Measurements from ENCODE around the gene CARM1.
A peak's percentile ranks its signal among the peaks of the same experiment; 100 is the strongest.
"Not testable (repeated sequence)": the region's sequence is repeated elsewhere in the genome, so short reads cannot be mapped to it uniquely, and the experiment has no call there.

CARM1 gene

GRCh38 chr19:10935371-10936059, 64.2 kb downstream of the CARM1 start:
- no peak for DNase-seq

DNA sequence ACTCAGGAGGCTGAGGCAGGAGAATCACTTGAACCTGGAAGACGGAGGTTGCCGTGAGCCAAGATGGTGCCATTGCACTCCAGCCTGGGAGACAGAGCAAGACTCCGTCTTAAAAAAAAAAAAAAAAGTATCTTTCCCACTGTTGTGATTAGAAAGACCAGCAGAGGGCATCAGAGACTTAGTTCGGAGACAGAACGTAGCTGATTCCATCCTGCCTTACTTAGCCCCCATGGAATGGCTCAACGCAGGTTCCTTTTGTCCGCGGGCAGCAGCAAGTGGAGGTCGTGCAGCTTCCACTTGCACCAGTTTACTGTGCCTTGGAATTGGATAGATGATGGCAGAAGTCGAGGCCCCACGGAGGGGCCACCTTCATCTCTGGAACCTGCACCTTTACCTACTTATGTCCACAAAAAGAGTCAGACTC, 65.3 kb downstream of the CARM1 start:
- DNase-seq = peak; percentile 68 to 85 (median 76)

DNA sequence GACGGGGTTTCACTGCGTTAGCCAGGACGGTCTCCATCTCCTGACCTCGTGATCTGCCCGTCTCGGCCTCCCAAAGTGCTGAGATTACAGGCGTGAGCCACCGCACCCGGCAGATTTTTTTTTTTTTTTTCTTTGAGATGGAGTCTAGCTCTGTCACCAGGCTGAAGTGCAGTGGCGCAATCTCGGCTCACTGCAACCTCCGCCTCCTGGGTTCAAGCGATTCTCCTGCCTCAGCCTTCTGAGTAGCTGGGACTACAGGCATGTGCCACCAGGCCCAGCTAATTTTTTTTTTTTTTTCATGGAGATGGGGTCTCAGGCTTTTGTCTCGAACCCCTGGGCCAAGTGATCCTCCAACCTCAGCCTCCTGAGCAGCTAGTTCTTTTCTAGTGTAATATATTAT, 70.3 kb downstream of the CARM1 start:
- DNase-seq = not testable (repeated sequence)

GRCh38 chr19:10943412-10943811, 72.1 kb downstream of the CARM1 start:
- not testable (repeated sequence) for DNase-seq

- no peak for DNase-seq
Observed at GRCh38 chr19:10945264-10945663, 73.9 kb downstream of the CARM1 start.

GRCh38 chr19:10946958-10947657, 75.8 kb downstream of the CARM1 start:
- no peak for DNase-seq

DNA sequence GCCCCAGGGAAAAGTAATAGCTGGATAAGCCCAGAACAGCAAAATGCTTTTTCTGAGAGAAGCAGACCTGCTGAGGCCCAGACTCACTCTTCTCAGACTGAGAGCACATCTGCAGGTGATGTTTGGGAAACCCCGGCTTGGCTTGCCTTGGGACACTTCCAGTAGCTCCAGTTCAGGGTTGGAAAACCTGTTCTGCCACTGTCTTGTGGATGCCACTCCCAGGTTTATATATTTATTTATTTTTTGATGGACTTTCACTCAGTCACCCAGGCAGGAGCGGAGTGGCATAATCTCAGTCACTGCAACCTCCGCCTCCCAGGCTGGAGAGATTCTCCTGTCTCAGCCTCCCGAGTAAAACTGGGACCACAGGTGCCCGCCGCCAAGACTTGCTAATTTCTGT, 81.5 kb downstream of the CARM1 start:
- no peak for DNase-seq

DNA sequence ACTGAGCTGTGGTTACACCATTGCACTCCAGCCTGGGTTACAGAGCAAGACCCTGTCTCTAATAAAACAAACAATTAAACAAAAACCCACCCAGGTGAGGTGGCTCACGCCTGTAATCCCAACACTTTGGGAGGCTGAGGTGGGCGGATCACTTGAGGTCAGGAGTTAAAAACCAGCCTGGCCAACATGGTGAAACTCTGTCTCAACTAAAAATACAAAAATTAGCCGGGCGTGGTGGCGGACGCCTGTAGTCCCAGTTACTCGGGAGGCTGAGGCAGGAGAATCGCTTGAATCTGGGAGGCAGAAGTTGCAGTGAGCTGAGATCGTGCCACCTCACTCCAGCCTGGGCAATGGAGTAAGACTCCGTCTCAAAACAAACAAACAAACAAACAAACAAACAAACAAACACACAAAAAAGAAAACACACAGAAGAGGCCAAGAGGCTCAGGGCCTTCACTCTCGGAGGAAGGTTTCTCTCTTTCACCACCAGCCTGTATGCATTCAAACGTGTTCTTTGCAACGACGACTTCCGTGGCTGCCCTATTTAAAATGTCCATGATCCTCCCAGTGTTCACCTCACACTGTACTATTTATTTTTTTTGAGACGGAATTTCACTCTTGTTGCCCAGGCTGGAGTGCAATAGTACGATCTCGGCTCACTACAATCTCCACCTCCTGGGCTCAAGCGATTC, 88.1 kb downstream of the CARM1 start:
- not testable (repeated sequence) for DNase-seq

- DNase-seq = peak; percentile 99 to 100 (median 100)
Observed at GRCh38 chr19:10960314-10961072, 89.1 kb downstream of the CARM1 start, which contains the start of gene SMARCA4. SMARCA4 (plus strand) TSS chr19:10961030; CDS start chr19:10984152, 23,122 bp downstream.

DNA sequence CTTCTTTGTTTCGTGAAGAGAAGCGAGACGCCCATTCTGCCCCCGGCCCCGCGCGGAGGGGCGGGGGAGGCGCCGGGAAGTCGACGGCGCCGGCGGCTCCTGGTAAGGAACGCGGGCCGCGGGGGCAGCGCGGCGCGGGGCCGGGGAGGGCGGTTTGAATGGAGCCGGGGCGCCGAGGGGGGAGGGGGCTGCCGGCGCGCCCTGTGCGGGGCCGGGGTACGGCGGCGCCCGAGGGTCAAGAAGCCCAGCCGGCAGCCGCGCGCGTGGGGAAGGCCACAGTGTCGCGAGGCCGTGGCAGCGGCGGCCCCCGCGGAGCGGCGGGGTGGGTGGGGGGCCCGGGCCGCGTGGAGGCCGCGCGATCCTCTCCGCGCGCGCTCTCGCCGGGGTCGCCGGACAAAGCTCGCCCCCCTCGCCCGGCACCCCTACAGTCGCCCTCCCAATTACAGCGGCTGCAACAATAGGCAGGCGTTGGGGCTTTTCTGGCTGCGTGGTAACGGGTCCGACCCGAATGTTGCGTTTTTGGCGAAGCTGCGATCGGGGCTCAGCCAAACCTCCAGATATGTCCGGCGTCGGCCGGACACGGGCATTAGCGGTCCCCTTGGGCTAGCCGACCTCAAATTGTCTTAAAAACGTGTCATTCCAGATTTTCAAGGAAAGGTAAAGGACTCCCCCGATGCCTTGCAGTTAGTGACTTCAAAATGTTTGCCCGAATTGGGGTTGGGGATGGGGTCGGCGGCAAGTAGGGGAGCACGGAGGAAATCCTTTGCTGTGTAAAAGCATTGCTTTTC, 89.9 kb downstream of the CARM1 start:
- peak; percentile 8 to 52 (median 25) for DNase-seq

GRCh38 chr19:10962863-10963262, 91.5 kb downstream of the CARM1 start:
- DNase-seq = no peak

GRCh38 chr19:10963865-10964264, 92.5 kb downstream of the CARM1 start:
- no peak for DNase-seq

- no peak for DNase-seq
Observed at GRCh38 chr19:10964903-10965302, 93.5 kb downstream of the CARM1 start.

GRCh38 chr19:10965398-10965797, 94.0 kb downstream of the CARM1 start:
- DNase-seq = no peak

GRCh38 chr19:10966809-10967208, 95.5 kb downstream of the CARM1 start:
- no peak for DNase-seq

- no peak for DNase-seq
Observed at GRCh38 chr19:10968527-10969135, 97.3 kb downstream of the CARM1 start.

DNA sequence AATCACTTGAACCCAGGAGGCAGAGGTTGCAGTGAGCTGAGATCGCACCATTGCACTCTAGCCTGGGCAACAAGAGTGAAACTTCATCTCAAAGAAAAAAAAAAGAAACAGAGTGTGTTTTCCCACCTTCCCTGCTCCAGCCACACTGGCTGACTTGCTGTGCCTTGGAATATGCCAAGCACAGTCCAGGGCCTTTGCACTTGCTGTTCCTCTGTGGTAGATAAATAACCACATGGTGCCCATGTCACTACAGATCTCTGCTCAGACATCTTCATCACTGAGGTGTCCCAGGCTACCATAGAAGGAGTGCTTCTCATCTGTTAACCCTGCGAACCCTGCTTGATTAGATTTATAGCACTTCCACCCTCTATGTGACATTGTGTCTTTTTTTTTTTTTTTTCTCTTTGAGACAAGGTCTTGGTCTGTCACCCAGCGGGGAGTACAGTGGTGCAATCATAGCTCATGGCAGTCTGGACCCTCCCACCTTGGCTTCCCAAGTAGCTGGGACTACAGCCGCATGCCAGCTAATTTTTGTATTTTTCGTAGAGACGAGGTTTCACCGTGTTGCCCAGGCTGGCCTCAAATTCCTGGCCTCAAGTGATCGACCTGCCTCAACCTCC, 99.9 kb downstream of the CARM1 start:
- DNase-seq = no peak
